A549 (cell line): ENCODE data around the gene LIPH.

ENCODE experiments used
- CTCF ChIP-seq: fragments of >200 bp; sonication (Bioruptor Twin); formaldehyde crosslinking; IDR thresholded peaks from 3 replicates; pipeline ENCODE4 v1.5.1; 2016
- EP300 ChIP-seq, 2 experiments: fragments of >200 bp; sonication (Bioruptor Twin); formaldehyde crosslinking; IDR thresholded peaks; 2 replicates in 1 of 2; 3 replicates in 1 of 2; pipeline ENCODE4 v1.6.1; 2016 to 2017
- FOSL2 ChIP-seq, 2 experiments: fragments of 450-650 bp in 1 of 2; fragments of >200 bp in 1 of 2; sonication (Bioruptor Twin) in 1 of 2; formaldehyde crosslinking; IDR thresholded peaks; 2 replicates each; pipeline versions ENCODE4 v1.5.0 to v1.6.1; 2016 to 2020; ENCODE audit warnings: mild to moderate bottlenecking in 1 of 2, moderate library complexity in 1 of 2
- GATA3 ChIP-seq: IDR thresholded peaks from 2 replicates; pipeline ENCODE4 v1.6.1; 2012; ENCODE audit warnings: borderline replicate concordance
- HOXA7 ChIP-seq: fragments of 250-450 bp; sonication (Bioruptor Pico); IDR thresholded peaks from 2 replicates; pipeline ENCODE4 v1.5.0; 2020; ENCODE audit warnings: mild to moderate bottlenecking, moderate library complexity
- MYC ChIP-seq: IDR thresholded peaks from 2 replicates; pipeline ENCODE4 v1.6.1; 2012; ENCODE audit warnings: mild to moderate bottlenecking, inconsistent platforms, low read length, improper control_type of control experiment, borderline replicate concordance
- PBX3 ChIP-seq: IDR thresholded peaks from 2 replicates; pipeline ENCODE4 v1.6.1; 2012
- POLR2A ChIP-seq: IDR thresholded peaks from 2 replicates; pipeline ENCODE4 v1.6.1; 2012; ENCODE audit warnings: mild to moderate bottlenecking, low read length
- REST ChIP-seq: fragments of 200-600 bp; sonication (generic); IDR thresholded peaks from 2 replicates; pipeline ENCODE4 v1.6.1; 2016; ENCODE audit warnings: antibody characterized with exemption, mild to moderate bottlenecking, moderate library complexity
- RNF2 ChIP-seq: fragments of 200-600 bp; sonication (generic); IDR thresholded peaks from 2 replicates; pipeline ENCODE4 v1.6.1; 2016; ENCODE audit warnings: low read depth, mild to moderate bottlenecking, antibody characterized with exemption, moderate library complexity, borderline replicate concordance
- SMC3 ChIP-seq: fragments of >200 bp; sonication (Bioruptor Twin); formaldehyde crosslinking; IDR thresholded peaks from 3 replicates; pipeline ENCODE4 v1.6.1; 2018; ENCODE audit warnings: inconsistent platforms
- USF2 ChIP-seq: fragments of 450-650 bp; IDR thresholded peaks from 2 replicates; pipeline ENCODE4 v1.6.1; 2014; ENCODE audit warnings: antibody characterized with exemption
- ZNF302 ChIP-seq: fragments of 250-450 bp; sonication (Bioruptor Pico); IDR thresholded peaks from 2 replicates; pipeline ENCODE4 v1.9.0; 2021; ENCODE audit warnings: inconsistent platforms, mild to moderate bottlenecking, moderate library complexity

GRCh38 chr3:185457376-185457775, 95.0 kb downstream of the LIPH start:
- TF ChIP-seq RNF2 = no peak
- TF ChIP-seq USF2 = no peak
- TF ChIP-seq EP300 (IDR thresholded peaks at IDR 0.05) = no peak
- no peak for TF ChIP-seq POLR2A
- no peak for TF ChIP-seq MYC
- no peak for TF ChIP-seq SMC3
- no peak for TF ChIP-seq CTCF
- TF ChIP-seq GATA3 = no peak
- TF ChIP-seq HOXA7 (CRISPR knock-in tag) = no peak
- no peak for TF ChIP-seq PBX3
- TF ChIP-seq FOSL2 (IDR thresholded peaks at IDR 0.05) = no peak
- TF ChIP-seq FOSL2 (CRISPR knock-in tag; IDR thresholded peaks at IDR 0.05) = no peak
- no peak for TF ChIP-seq ZNF302 (CRISPR knock-in tag)
- no peak for TF ChIP-seq REST
